Measurements from ENCODE around the gene PRKAG2. TPM values are rescaled to one million over a fixed set of nuclear protein-coding genes. Genes with fewer than 3 reads are reported as not detected.

The PRKAG2 gene
- total RNA-seq, 2 experiments from 2014 or later, result 39.3 to 42.3 TPM

- intact Hi-C loops (cut with DNase I, micrococcal nuclease), result no loop called here
- H3K4me3 Mint-ChIP-seq, result no peak overlapping the region
- H3K4me1 ChIP-seq (ENCODE audit: insufficient read depth, low read length), result peaks cover 2% of the 10 kb centered on the region
- no peaks in the 10 kb centered on the region for H3K27me3 ChIP-seq (ENCODE audit: control insufficient read depth in 1 of 2, insufficient read depth in 2 of 2, low read length in 2 of 2)
- ChIA-PET CTCF (no interaction called here), POLR2A (no interaction called here)
- no peaks in the 10 kb centered on the region for H3K9me3 ChIP-seq (ENCODE audit: control insufficient read depth in 1 of 2, insufficient read depth in 1 of 2, low read length in 2 of 2)
- TF ChIP-seq, protein P1, sequence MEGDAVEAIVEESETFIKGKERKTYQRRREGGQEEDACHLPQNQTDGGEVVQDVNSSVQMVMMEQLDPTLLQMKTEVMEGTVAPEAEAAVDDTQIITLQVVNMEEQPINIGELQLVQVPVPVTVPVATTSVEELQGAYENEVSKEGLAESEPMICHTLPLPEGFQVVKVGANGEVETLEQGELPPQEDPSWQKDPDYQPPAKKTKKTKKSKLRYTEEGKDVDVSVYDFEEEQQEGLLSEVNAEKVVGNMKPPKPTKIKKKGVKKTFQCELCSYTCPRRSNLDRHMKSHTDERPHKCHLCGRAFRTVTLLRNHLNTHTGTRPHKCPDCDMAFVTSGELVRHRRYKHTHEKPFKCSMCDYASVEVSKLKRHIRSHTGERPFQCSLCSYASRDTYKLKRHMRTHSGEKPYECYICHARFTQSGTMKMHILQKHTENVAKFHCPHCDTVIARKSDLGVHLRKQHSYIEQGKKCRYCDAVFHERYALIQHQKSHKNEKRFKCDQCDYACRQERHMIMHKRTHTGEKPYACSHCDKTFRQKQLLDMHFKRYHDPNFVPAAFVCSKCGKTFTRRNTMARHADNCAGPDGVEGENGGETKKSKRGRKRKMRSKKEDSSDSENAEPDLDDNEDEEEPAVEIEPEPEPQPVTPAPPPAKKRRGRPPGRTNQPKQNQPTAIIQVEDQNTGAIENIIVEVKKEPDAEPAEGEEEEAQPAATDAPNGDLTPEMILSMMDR (IDR thresholded peaks at IDR 0.05), result no peak
- ATAC-seq (ENCODE audit: poor library complexity) (no peak), DNase-seq (no peak)
- H3K36me3 Mint-ChIP-seq (ENCODE audit: low read depth), result peaks cover 8% of the 10 kb centered on the region
- no peak overlapping the region for H3K27ac ChIP-seq (ENCODE audit: low read depth in 1 of 2, low read length in 2 of 2)
- no peak overlapping the region for H3K27ac Mint-ChIP-seq
- H3K27me3 Mint-ChIP-seq, result no peaks in the 10 kb centered on the region
- no peaks in the 10 kb centered on the region for H3K9me3 Mint-ChIP-seq
- no peaks in the 10 kb centered on the region for H3K4me1 Mint-ChIP-seq (ENCODE audit: low read depth)
- no peaks in the 10 kb centered on the region for H3K36me3 ChIP-seq (ENCODE audit: insufficient read depth, low read length)
- no peak overlapping the region for H3K4me3 ChIP-seq (ENCODE audit: low read length)
Measured at GRCh38 chr7:151804756-151805155, 72.2 kb downstream of the PRKAG2 start.

DNA sequence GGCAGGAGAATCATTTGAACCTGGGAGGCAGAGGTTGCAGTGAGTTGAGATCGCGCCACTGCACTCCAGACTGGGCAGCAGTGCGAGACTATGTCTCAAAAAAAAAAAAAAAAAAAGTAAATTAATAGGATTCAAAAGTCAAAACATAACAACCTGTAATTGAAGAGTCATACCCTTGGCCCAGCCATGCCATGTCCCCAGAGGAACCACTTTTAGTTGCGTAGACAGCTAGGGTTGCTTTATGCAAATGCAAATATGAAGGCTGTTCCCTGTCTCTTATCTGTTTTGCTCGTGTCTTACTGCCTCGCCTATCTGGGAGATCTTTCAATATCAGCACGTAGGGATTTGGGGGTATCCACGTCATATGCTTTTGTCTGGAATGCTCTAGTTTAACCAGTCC, 73.1 kb downstream of the PRKAG2 start:
- Histone ChIP-seq H3K36me3 (ENCODE audit: insufficient read depth, low read length) (no peaks in the 10 kb centered on the region), H3K4me3 (ENCODE audit: low read length) (no peak overlapping the region), H3K4me1 (ENCODE audit: insufficient read depth, low read length) (peaks cover 2% of the 10 kb centered on the region), H3K9me3 (ENCODE audit: control insufficient read depth in 1 of 2, insufficient read depth in 1 of 2, low read length in 2 of 2) (no peaks in the 10 kb centered on the region), H3K27ac (ENCODE audit: low read depth in 1 of 2, low read length in 2 of 2) (no peak overlapping the region), H3K27me3 (ENCODE audit: control insufficient read depth in 1 of 2, insufficient read depth in 2 of 2, low read length in 2 of 2) (no peaks in the 10 kb centered on the region)
- H3K27ac Mint-ChIP-seq, result no peak overlapping the region
- H3K4me3 Mint-ChIP-seq, result no peak overlapping the region
- intact Hi-C loops (cut with DNase I, micrococcal nuclease), result no loop called here
- DNase-seq, result no peak
- H3K27me3 Mint-ChIP-seq, result no peaks in the 10 kb centered on the region
- no peaks in the 10 kb centered on the region for H3K4me1 Mint-ChIP-seq (ENCODE audit: low read depth)
- CTCF ChIA-PET, result no interaction called here
- POLR2A ChIA-PET, result no interaction called here
- peaks cover 8% of the 10 kb centered on the region for H3K36me3 Mint-ChIP-seq (ENCODE audit: low read depth)
- no peak for ATAC-seq (ENCODE audit: poor library complexity)
- no peaks in the 10 kb centered on the region for H3K9me3 Mint-ChIP-seq
- TF ChIP-seq, protein P1 (IDR thresholded peaks at IDR 0.05), result no peak

- no peak for ATAC-seq (ENCODE audit: poor library complexity)
Measured at GRCh38 chr7:151802469-151802846, 74.5 kb downstream of the PRKAG2 start.

More at GRCh38 chr7:151802469-151802846, 74.5 kb downstream of the PRKAG2 start:
- Histone ChIP-seq H3K4me1 (ENCODE audit: insufficient read depth, low read length) (peaks cover 4% of the 10 kb centered on the region), H3K27ac (ENCODE audit: low read depth in 1 of 2, low read length in 2 of 2) (no peak overlapping the region), H3K9me3 (ENCODE audit: control insufficient read depth in 1 of 2, insufficient read depth in 1 of 2, low read length in 2 of 2) (no peaks in the 10 kb centered on the region), H3K27me3 (ENCODE audit: control insufficient read depth in 1 of 2, insufficient read depth in 2 of 2, low read length in 2 of 2) (no peaks in the 10 kb centered on the region), H3K4me3 (ENCODE audit: low read length) (no peak overlapping the region), H3K36me3 (ENCODE audit: insufficient read depth, low read length) (no peaks in the 10 kb centered on the region)
- Mint-ChIP-seq H3K36me3 (ENCODE audit: low read depth) (peaks cover 8% of the 10 kb centered on the region), H3K27me3 (no peaks in the 10 kb centered on the region), H3K4me1 (ENCODE audit: low read depth) (peaks cover 4% of the 10 kb centered on the region), H3K4me3 (no peak overlapping the region), H3K9me3 (no peaks in the 10 kb centered on the region), H3K27ac (no peak overlapping the region)
- intact Hi-C loops (cut with DNase I, micrococcal nuclease), result no loop called here
- ChIA-PET POLR2A (no interaction called here), CTCF (no interaction called here)
- no peak for DNase-seq
- TF ChIP-seq, protein P1 (IDR thresholded peaks at IDR 0.05), result no peak
